ENCODE results near the gene ZNF860. TPM values are rescaled to one million over a fixed set of nuclear protein-coding genes. Genes with fewer than 3 reads are reported as not detected.

ZNF860 gene
- total RNA-seq (not detected in 2 replicates), polyA plus RNA-seq (0.42 TPM in 1 of 2 replicates, not detected in the other)

DNA sequence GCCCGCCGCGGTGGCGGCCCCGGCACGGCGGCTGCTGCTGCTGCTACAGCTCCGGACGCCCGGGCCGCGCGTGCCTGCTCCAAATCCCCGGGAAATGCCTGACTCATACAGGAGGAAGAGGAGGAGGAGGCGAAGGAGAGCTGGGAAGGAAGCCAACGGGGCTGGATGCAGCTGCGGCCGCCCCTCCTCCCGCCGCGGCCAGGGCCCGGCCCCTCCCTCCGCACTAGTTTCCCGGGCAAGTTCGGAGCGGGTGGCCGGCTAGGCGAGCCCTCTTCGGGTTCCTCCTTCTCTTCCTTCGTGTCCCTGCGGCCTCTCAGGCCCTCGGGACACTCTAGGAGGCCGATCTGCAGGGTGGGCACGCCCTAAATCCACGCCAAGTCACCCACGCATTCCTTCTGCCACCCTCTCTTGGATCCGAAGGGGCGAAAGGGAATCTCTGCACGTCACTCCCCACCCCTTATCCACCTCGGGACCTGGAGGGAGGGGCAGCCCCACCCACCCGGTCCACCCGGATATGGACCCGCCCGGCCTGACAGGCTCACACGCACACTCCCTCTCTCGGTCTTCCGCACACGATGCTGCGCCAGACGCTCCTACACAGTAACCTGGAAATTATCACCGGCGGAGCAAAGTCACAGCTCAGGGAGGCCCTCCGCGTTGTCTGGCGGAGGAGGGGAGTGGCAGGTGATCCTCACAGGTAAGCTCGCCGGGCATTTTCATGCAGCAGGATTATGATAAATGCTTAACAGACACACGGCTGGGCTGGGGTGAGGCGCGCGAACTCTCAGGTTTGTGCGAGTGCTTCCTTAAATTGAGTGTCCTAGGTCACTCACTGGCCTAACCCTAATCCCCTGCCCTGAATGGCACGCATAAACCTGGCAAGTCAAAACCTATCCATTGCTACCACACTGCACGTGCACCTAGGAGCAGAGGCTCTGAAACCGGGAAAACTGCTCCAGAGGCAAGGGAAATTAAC is at the start of gene ZNF860, which contains the start of gene OSBPL10:
Gene ZNF860, plus strand, starts transcription at position 545 of the 976 bp plus-strand sequence. CDS start 7,330 bp downstream, outside the sequence.
Gene OSBPL10, minus strand, starts transcription at position 57 of the 976 bp plus-strand sequence. CDS start 83 bp downstream, outside the sequence.
- H3K9me3 ChIP-seq (ENCODE audit: low read depth), result no peaks in the 10 kb centered on the region
- TF ChIP-seq, protein P1, sequence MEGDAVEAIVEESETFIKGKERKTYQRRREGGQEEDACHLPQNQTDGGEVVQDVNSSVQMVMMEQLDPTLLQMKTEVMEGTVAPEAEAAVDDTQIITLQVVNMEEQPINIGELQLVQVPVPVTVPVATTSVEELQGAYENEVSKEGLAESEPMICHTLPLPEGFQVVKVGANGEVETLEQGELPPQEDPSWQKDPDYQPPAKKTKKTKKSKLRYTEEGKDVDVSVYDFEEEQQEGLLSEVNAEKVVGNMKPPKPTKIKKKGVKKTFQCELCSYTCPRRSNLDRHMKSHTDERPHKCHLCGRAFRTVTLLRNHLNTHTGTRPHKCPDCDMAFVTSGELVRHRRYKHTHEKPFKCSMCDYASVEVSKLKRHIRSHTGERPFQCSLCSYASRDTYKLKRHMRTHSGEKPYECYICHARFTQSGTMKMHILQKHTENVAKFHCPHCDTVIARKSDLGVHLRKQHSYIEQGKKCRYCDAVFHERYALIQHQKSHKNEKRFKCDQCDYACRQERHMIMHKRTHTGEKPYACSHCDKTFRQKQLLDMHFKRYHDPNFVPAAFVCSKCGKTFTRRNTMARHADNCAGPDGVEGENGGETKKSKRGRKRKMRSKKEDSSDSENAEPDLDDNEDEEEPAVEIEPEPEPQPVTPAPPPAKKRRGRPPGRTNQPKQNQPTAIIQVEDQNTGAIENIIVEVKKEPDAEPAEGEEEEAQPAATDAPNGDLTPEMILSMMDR (IDR thresholded peaks at IDR 0.05; ENCODE audit: low read depth, low read length), result no peak
- DNase-seq (ENCODE audit: low read depth in 1 of 2, low spot score in 1 of 2), result peak; percentile 52 to 96
- H3K4me1 ChIP-seq (ENCODE audit: low read depth), result no peaks in the 10 kb centered on the region
- peak within 1 kb of the TSS; percentile 49 for H3K4me3 ChIP-seq
- H3K27ac ChIP-seq, result no peak within 1 kb of the TSS
- peaks cover 54% of the 10 kb centered on the region for H3K27me3 ChIP-seq
- H3K36me3 ChIP-seq, result no peaks in the 10 kb centered on the region

GRCh38 chr3:31932990-31933389 is 48.6 kb upstream of the ZNF860 start:
- H3K27ac ChIP-seq, result no peak overlapping the region
- TF ChIP-seq, protein P1 (IDR thresholded peaks at IDR 0.05; ENCODE audit: low read depth, low read length), result no peak

GRCh38 chr3:31934018-31934417 is 47.5 kb upstream of the ZNF860 start:
- Histone ChIP-seq H3K9me3 (ENCODE audit: low read depth) (no peaks in the 10 kb centered on the region), H3K4me1 (ENCODE audit: low read depth) (no peaks in the 10 kb centered on the region), H3K4me3 (no peak overlapping the region), H3K27ac (no peak overlapping the region), H3K27me3 (no peaks in the 10 kb centered on the region), H3K36me3 (no peaks in the 10 kb centered on the region)
- DNase-seq (ENCODE audit: low read depth in 1 of 2, low spot score in 1 of 2), result peak in 1 of 2 donors; percentile 40
- TF ChIP-seq, protein P1 (IDR thresholded peaks at IDR 0.05; ENCODE audit: low read depth, low read length), result no peak

More at GRCh38 chr3:31932990-31933389, 48.6 kb upstream of the ZNF860 start:
- Histone ChIP-seq H3K9me3 (ENCODE audit: low read depth) (no peaks in the 10 kb centered on the region), H3K4me3 (no peak overlapping the region), H3K27me3 (no peaks in the 10 kb centered on the region), H3K4me1 (ENCODE audit: low read depth) (no peaks in the 10 kb centered on the region), H3K36me3 (no peaks in the 10 kb centered on the region)
- no peak for DNase-seq (ENCODE audit: low read depth in 1 of 2, low spot score in 1 of 2)

DNA sequence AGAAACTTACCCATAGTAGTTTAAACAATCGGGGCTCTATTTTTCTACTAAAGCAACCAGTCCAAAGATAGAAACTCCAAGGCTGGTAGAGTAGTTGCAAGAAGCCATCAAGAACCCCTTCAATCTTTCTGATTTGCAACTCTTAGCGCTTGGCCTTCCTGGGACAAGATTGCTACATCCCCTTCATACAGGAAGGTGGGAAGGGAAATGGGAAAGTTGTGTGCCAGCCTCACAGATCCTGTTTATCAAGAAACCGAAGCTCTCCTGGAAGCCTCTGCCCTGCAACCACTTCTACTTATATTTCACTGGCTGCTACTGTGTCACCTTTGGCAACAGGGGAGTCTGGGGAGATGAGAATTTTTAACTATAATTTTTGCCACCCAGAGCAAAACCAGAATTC is 46.7 kb upstream of the ZNF860 start:
- H3K9me3 ChIP-seq (ENCODE audit: low read depth), result no peaks in the 10 kb centered on the region
- no peak overlapping the region for H3K27ac ChIP-seq
- H3K27me3 ChIP-seq, result no peaks in the 10 kb centered on the region
- DNase-seq (ENCODE audit: low read depth in 1 of 2, low spot score in 1 of 2), result peak in 1 of 2 donors; percentile 26
- no peaks in the 10 kb centered on the region for H3K4me1 ChIP-seq (ENCODE audit: low read depth)
- no peaks in the 10 kb centered on the region for H3K36me3 ChIP-seq
- TF ChIP-seq, protein P1 (IDR thresholded peaks at IDR 0.05; ENCODE audit: low read depth, low read length), result no peak
- H3K4me3 ChIP-seq, result no peak overlapping the region

- peaks cover 4% of the 10 kb centered on the region for H3K4me1 ChIP-seq (ENCODE audit: low read depth)
- no peaks in the 10 kb centered on the region for H3K9me3 ChIP-seq (ENCODE audit: low read depth)
- DNase-seq (ENCODE audit: low read depth in 1 of 2, low spot score in 1 of 2), result peak in 1 of 2 donors; percentile 76
- H3K27me3 ChIP-seq, result no peaks in the 10 kb centered on the region
- TF ChIP-seq, protein P1 (IDR thresholded peaks at IDR 0.05; ENCODE audit: low read depth, low read length), result no peak
- H3K27ac ChIP-seq, result no peak overlapping the region
- H3K4me3 ChIP-seq, result no peak overlapping the region
- no peaks in the 10 kb centered on the region for H3K36me3 ChIP-seq
These were observed 45.0 kb upstream of the ZNF860 start for GRCh38 chr3:31936420-31937060.

Data from cardiac muscle cell (in vitro differentiated cells and primary cell).